WTC11 (cell line): Measurements from ENCODE around the gene NUP62.

Source experiments
- CTCF ChIP-seq: fragments of 200-600 bp; IDR thresholded peaks from 2 replicates; pipeline ENCODE4 v1.8.0; 2022; ENCODE audit warnings: antibody characterized with exemption
- TEAD4 ChIP-seq: sonication (generic); formaldehyde crosslinking; IDR thresholded peaks from 2 replicates; pipeline ENCODE4 v1.8.0; 2022; ENCODE audit warnings: mild to moderate bottlenecking, missing genetic modification reagents
- TF ChIP-seq, protein P1 (sequence below): sonication (generic); formaldehyde crosslinking; IDR thresholded peaks from 2 replicates; pipeline ENCODE4 v1.8.0; 2022; ENCODE audit warnings: mild to moderate bottlenecking, missing genetic modification reagents

DNA sequence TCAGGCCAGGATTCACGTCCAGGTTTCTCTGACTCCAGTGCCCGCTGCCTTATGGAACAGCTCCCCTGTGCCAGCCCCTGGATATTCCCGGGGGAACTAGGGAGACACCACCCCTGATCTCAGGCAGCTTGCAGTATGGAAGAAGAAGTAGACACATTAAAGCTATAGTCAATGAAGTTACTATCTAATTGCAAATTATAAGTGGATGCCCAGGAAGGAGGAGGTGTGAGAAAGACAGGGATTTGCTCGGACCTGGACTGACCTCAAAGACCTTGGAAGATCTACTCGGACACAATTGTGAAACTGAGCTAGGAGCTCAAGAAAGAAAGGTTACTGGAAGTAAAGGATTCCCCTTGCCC is 21.3 kb upstream of the NUP62 start:
- no peak for TF ChIP-seq TEAD4
- TF ChIP-seq CTCF: no peak
- TF ChIP-seq, protein P1, sequence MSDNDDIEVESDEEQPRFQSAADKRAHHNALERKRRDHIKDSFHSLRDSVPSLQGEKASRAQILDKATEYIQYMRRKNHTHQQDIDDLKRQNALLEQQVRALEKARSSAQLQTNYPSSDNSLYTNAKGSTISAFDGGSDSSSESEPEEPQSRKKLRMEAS: no peak
